Retinal pigment epithelial cell (primary cell): ENCODE measurements around the gene ATF7IP.

Experiments used
- DNase-seq: peaks from one replicate; pipeline ENCODE4 v3.0.0-alpha.2; 2010; ENCODE audit warnings: low read depth
- H3K4me3 ChIP-seq: 2 replicates; pipeline ENCODE4 v1.5.1; 2011; ENCODE audit warnings: mild to moderate bottlenecking, low read length, control low read depth, moderate library complexity
- TF ChIP-seq, protein P1 (sequence below): conservative IDR thresholded peaks from 2 replicates; pipeline ENCODE4 v1.5.1; 2011; ENCODE audit warnings: low read depth, low read length, control low read depth, inconsistent platforms

ATF7IP gene

DNA sequence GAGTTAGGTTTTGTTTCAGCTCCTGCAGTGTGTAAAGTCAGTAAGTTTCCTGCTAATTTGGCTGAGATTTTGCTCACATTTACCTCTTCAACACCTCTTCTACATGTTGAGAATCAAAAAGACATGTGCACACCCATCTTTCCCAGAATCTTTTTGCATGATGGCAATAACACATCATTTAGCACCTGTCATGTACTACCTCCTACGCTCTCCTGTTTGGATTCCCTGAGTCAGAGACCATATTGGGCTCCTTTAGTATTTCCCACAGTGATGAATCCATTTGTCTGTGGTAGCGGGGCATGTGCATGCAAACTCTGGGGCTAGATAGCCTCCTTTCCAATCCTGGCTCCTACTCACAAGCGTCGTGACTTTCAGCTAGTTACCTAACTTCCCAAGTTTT lies 182.1 kb downstream of the ATF7IP start:
- H3K4me3 ChIP-seq = no peak overlapping the region
- TF ChIP-seq, protein P1, sequence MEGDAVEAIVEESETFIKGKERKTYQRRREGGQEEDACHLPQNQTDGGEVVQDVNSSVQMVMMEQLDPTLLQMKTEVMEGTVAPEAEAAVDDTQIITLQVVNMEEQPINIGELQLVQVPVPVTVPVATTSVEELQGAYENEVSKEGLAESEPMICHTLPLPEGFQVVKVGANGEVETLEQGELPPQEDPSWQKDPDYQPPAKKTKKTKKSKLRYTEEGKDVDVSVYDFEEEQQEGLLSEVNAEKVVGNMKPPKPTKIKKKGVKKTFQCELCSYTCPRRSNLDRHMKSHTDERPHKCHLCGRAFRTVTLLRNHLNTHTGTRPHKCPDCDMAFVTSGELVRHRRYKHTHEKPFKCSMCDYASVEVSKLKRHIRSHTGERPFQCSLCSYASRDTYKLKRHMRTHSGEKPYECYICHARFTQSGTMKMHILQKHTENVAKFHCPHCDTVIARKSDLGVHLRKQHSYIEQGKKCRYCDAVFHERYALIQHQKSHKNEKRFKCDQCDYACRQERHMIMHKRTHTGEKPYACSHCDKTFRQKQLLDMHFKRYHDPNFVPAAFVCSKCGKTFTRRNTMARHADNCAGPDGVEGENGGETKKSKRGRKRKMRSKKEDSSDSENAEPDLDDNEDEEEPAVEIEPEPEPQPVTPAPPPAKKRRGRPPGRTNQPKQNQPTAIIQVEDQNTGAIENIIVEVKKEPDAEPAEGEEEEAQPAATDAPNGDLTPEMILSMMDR = no peak
- no peak for DNase-seq

GRCh38 chr12:14548609-14549008 lies 183.1 kb downstream of the ATF7IP start:
- H3K4me3 ChIP-seq = no peak overlapping the region
- TF ChIP-seq, protein P1 = no peak
- no peak for DNase-seq
